GM04504 (cell line): Measurements from ENCODE around the gene PRKCH.
"Not testable (repeated sequence)": the region's sequence is repeated elsewhere in the genome, so short reads cannot be mapped to it uniquely, and the experiment has no call there.

Experiments used
- DNase-seq: peaks from one replicate; pipeline ENCODE4 v3.0.0-alpha.2; 2012; ENCODE audit warnings: low read depth

The PRKCH gene

DNA sequence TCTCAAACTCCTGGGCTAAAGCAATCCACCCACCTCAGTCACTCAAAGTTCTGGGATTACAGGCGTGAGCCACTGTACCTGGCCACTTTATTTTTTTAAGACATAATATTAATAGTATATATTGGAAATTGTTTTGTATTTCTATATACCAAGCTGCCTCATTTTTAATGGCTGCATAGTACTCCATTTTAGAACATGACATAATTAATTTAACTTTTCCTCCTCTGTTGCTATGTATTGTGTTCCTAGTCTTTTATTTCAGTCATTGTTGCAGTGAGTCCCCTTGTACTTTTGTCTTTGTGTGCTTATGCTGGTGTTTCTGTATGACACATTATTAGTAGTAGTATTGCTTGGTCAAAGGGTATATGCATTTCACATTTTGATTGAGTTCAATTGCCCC lies 138.7 kb downstream of the PRKCH start:
- no peak for DNase-seq

- no peak for DNase-seq
Observed at GRCh38 chr14:61460718-61461611, 139.6 kb downstream of the PRKCH start.

DNA sequence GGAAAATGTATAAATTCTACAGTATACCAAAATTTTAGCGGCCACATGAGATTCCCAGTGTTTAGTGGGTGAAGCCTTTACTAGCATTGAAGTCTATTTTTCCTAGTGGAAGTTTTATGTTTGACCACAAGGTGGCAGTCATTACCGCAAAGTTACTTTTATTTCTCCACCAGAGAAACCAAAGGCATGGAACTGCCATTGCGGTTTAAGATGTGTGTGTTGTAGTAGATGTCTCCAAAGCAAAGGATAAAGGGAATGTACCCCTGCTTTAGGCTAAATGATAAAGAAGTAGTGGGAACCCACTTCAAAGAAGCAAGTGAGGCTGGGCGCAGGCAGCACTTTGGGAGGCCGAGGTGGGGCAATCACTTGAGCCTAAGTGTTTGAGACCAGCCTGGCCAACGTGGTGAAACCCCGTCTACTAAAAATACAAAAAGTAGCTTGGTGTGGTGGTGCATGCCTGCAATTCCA lies 140.5 kb downstream of the PRKCH start:
- DNase-seq, result peak; percentile 59

DNA sequence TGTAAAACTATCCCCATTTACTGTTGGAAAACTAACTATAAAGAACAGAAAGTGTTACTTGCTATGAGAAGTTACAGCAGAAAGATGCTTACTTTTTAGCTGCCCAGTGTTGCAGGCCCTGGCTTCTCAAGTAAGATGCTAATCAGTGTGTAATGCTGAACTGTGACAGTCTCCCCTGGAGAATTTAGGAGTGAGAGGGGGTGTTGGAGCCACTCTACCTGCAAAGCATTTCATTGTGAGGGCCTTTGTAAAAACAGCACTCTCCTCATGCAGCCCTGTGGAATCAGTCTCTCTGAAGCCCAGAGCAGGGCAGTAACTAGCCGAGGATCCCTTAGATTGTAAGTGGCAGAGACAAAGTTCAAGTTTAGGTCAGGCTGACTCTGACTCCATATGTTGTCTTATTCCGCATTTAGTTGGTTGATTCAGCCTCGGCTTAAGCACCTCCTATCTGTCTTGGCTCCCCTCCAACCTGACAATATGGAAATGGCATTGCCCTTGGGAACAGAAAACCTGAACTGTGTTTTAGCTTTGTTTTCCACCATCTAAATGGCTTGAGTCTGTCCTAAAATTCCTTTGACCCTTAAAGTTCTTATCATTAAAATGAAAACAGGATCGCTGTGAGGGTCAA lies 141.3 kb downstream of the PRKCH start:
- DNase-seq, result peak; percentile 36

GRCh38 chr14:61463664-61464285 lies 142.4 kb downstream of the PRKCH start:
- no peak for DNase-seq

GRCh38 chr14:61464539-61465320 lies 143.4 kb downstream of the PRKCH start:
- not testable (repeated sequence) for DNase-seq

DNA sequence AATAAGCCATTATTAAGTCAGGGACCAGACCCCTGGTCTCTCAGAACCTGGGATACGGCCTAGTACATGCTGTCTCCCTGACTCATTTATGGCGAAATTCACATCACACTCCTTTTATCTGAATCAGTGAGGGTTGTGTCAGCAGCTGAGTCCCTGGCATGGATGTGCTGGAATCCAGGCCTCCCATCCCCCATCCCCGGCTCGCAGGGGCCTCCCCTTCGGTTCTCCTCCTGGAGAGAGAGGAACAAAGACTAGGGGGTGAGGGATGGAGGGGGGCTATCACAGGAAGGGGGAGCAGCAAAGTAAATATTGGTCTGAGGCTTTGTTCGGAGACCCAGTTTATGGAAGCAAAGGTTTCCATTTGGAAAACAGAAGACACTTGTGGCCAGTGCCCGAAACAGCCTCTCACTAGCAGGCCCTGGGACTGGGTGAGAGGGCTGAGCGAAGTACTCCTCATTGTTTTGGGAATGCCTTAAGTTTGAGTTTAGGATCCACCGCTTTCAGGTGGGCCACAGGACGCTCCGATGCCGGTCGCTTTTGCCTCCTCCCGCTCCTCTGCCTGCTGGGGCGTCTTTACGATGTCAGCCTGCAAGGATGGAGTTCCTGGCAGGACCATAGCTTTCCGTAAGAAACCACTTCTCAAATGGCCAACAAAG lies 145.0 kb downstream of the PRKCH start:
- peak; percentile 81 for DNase-seq

DNA sequence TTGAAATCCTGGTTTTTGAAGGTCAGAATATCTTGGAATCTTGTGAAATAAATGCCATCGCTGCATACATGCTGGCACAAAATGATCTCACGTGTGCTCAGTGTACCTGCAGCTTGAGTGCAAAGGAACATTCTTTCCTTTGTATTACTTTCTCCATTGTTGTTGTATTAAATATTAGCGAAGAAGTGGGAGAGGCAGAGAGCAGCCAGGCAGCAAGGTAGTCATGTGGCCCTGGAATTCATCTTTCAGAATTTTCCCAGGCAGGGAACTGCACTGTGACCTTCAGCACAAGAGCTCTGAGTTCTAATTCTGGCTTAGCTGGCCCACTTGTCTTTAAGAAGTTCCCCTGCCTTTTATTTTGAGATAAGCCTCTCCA lies 145.5 kb downstream of the PRKCH start:
- no peak for DNase-seq

DNA sequence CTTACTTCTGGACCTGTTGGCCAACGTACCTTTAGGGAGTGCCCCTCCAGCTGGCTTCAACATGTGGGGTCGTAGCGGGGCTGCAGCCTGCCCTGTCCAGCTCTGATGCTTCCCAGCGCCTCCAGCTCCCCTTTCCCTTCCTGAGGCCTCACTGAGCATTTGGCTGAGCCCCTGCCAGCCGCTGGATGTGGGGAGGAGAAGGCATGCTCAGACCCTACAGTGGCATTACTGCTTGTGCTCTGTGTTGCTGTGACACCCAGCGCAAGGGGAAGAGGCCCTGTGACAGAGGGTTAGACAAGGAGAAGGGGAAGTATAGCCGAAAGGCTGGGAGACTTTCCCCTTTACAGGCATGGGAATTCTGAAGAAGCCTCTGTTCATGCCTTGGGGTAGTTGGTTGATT lies 145.9 kb downstream of the PRKCH start:
- no peak for DNase-seq

DNA sequence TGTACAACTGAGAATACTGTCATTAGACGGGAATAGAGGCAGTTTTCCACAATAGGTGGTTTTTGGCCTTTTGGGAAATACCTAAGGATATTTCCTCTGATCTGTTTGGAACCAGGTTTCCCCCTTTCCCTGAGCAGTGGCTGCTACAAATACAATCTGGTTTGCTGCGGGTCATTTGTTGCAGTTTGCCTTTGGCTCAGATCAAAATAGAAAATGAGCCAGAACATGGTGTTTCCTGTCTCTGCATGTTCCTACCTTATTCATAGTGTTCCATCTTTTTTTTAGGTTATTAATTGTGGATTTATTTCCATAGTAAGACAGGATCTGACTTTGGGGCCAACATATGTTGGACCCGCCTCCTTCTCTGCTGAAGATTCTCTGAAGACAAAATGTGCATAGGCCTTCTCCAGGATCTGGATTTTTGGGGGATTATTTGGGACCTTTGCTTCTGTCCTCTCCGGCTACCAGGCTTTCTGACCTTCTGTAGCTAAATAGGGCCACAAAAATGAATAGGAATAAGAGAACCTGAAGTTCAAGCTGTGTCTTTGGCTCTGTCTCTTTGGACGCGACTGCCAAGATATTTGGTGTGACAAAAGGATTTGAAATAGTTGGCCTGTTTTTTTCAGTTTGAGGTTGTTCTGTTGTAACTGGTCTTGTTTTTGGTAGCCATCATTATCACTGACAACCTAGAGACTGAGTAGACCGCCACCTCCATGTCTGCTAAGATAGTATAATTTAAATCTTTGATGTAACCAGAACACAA lies 146.9 kb downstream of the PRKCH start:
- DNase-seq, result no peak

- no peak for DNase-seq
Observed at GRCh38 chr14:61469781-61470180, 148.4 kb downstream of the PRKCH start.

GRCh38 chr14:61470261-61470960 lies 149.0 kb downstream of the PRKCH start:
- DNase-seq, result peak; percentile 71

DNA sequence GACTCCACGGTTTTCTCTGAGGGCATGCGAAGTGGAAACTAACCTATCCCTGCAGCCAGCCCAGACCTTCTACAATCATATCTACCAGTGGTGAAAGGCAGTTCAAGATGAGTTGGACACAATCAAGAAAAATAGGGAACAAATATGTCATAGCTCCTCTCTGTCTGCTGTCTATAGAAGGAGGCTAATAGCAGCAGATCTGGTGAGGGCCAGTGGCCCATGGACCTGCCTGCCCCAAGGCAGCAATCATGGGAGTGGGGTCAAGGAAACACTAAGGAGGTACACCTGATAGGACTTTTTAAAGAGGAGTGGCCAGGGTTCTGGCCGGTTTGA lies 149.5 kb downstream of the PRKCH start:
- no peak for DNase-seq

DNA sequence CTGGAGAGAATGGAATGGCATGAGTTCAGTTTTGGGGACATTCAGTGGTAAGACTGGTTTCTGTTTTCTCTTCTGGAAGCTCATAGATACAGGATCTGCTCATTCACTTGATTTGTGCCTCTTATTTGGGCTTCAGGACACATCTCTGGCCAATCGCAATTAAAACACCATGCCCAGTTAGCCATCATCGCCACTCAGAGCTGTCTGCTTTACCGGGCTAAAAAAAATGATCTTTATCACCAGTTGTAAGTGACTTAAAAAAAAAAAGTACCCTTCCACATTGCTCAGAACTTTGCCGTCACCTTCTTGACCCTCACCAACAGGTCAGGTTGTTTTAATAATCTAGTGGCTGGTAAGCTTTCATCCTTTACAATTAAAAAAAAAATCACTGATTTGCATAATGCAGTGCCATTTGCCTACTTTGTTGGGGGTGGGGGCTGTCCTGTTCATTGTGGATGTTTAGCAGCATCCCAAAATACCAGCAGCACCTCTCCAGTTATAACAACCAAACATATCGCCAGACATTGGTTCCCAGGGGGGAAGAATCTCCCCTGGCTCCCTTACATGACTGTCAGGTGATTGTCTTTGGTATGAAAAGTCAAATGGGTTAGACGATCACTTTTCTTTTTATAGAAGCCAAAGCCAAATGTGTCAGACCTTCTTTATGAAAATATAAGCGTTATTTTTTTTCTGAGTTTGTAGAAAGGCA lies 150.1 kb downstream of the PRKCH start:
- no peak for DNase-seq

GRCh38 chr14:61472011-61472672 lies 150.8 kb downstream of the PRKCH start:
- DNase-seq, result peak; percentile 95

DNA sequence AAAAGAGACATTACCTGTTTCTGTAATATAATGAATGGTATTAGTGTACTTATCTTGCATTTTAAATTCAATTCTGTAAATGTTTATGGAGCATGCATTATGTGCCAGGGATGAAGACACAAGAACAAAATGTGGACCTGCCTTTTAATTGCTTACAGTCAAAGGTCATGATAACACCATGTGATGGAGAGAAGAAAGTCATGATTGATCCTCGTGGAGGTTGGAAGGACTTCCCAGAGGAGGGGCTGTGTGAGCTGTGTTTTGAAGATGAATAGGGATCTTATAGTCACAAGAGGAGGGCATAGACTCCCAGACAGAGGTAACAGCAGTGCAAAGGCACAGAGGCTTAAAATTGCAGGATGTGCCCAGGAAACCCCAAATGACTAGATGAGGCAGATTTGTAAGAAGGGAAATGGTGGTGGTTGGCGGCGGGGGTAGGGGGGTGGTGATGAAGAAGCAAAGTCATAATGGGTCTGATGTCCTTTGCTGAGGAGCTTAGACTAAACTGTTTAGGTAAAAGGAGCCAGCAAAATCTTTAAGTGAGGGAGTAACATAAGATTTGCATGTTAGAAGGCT lies 151.5 kb downstream of the PRKCH start:
- DNase-seq, result no peak

DNA sequence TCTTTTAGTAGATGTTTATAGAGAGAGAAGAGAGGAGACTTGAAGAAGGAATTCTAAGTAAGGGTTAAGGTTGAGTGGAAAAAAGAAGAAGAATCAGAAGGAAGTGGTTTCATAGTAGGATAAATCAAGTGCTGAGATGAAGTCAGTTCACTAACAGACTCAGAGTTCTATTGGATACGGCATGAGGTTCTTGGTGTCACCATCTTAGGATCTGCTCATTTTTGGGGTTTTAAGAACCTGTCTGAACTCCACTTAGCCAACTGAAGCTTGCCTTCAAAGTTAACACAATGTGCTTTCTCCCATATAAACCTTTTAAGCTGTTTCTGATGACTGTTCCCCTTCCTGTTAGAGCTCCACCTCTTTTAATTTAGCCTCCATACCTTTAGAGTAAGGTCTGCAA lies 152.6 kb downstream of the PRKCH start:
- no peak for DNase-seq

GRCh38 chr14:61474701-61475100 lies 153.3 kb downstream of the PRKCH start:
- DNase-seq, result no peak

- DNase-seq, result no peak
Observed at GRCh38 chr14:61475316-61475715, 153.9 kb downstream of the PRKCH start.
